ENCODE results near the gene MRE11.

MRE11 gene

DNA sequence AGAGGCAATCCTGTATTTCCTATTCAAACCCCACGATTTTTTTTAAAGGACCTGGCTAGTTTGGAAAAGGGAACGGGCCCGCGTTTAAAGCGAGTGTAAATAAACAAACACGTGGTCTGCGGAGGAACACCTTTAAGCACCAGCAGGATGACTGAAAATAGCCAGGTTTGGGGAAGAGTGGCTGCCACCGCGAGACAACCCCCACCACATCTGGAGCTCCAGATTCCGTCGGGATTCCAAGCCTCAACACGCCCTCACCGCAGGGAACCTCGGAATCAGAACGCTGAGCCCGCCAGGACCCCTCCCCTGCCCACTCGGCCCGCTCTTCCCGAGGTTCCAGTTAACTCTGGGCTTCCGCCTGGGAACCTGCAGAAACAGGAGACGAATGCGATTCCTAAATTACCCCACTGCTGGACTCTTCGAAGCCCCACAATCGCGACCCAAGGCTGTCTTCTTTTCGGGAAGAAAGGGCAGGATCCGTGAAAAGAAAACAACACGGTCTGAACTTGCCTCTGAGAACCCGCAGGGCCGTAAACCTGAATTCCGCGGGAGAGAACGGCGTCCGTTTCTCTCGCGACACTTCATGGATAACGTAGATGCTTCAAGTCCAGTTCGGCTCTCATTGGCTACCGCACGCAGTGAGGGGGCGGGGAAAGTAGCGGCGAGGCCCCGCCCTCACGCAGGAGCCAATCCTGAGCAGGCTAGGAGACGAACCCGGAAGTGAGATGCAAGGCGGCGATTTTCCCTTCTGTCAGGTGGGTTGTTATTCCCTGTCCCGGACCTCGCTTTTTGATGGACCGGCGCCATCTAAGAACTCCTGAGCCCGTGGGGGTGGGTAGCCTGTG is at the start of gene MRE11, which contains the start of gene ANKRD49:
TSS of gene MRE11 (minus strand) at position 564 of the 845 bp plus-strand sequence. CDS start 1,043 bp downstream, outside the sequence.
TSS of gene ANKRD49 (plus strand) at position 704 of the 845 bp plus-strand sequence. CDS start 2,710 bp downstream, outside the sequence.
- no peaks in the 10 kb centered on the region for H3K27me3 ChIP-seq (ENCODE audit: control insufficient read depth, low read length)
- no peaks in the 10 kb centered on the region for H3K9me2 ChIP-seq (replicated peaks; ENCODE audit: control insufficient read depth, low read length)
- peak within 1 kb of the TSS; percentile 78 for H3K4me2 ChIP-seq (ENCODE audit: low read length)
- peaks cover 22% of the 10 kb centered on the region for H3K4me1 ChIP-seq (ENCODE audit: control insufficient read depth, low read length)
- peaks cover 61% of the 10 kb centered on the region for H3K36me3 ChIP-seq (ENCODE audit: control insufficient read depth, low read length)
- peak within 1 kb of the TSS; percentile 53 for H3K27ac ChIP-seq (ENCODE audit: low read depth, low read length)
- peak within 1 kb of the TSS; percentile 89 for H3K4me3 ChIP-seq (ENCODE audit: low read length)
- no peaks in the 10 kb centered on the region for H3F3A ChIP-seq (ENCODE audit: control insufficient read depth, insufficient read depth)
- no peaks in the 10 kb centered on the region for H3K9me3 ChIP-seq (ENCODE audit: control insufficient read depth, insufficient read depth, low read length)
- H3K79me2 ChIP-seq (ENCODE audit: control insufficient read depth, low read length): peaks cover 70% of the 10 kb centered on the region
- H4K20me1 ChIP-seq (ENCODE audit: control insufficient read depth, insufficient read depth, low read depth, low read length): no peaks in the 10 kb centered on the region
- TF ChIP-seq EZH2phosphoT487 (IDR thresholded peaks at IDR 0.05; ENCODE audit: borderline replicate concordance, low read length) (no peak), CTCF (IDR thresholded peaks at IDR 0.05; ENCODE audit: low read depth, low read length, poor library complexity, severe bottlenecking) (no peak)

DNA sequence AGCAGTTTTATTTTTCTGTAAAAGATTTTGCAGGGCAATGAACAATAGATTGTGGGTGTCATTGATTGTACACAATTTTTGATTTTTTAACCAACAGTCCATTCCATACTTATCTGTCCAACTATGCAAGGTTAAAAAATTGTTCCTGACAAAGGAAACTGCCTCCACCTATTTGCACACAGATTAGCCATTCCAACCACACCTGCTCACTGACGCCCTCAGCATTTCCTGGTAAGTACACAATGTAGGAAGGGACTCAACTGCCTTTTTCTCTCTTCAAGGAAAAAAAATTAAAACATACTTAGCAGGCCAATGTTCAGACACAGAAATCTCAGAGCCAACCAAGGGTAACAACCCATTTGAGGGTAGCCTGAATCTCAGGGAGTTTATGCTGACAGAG is 45.8 kb upstream of the MRE11 start:
- Histone ChIP-seq H3K79me2 (ENCODE audit: control insufficient read depth, low read length) (no peaks in the 10 kb centered on the region), H3K4me1 (ENCODE audit: control insufficient read depth, low read length) (peaks cover 12% of the 10 kb centered on the region), H3K9me3 (ENCODE audit: control insufficient read depth, insufficient read depth, low read length) (no peaks in the 10 kb centered on the region), H3K36me3 (ENCODE audit: control insufficient read depth, low read length) (no peaks in the 10 kb centered on the region), H3K4me2 (ENCODE audit: low read length) (no peak overlapping the region), H3K27me3 (ENCODE audit: control insufficient read depth, low read length) (0 out of 2 replicates have a peak, but pooled peaks cover 2% of the 10 kb centered on the region), H3F3A (ENCODE audit: control insufficient read depth, insufficient read depth) (no peaks in the 10 kb centered on the region), H3K27ac (ENCODE audit: low read depth, low read length) (no peak overlapping the region), H4K20me1 (ENCODE audit: control insufficient read depth, insufficient read depth, low read depth, low read length) (no peaks in the 10 kb centered on the region), H3K4me3 (ENCODE audit: low read length) (no peak overlapping the region), H3K9me2 (replicated peaks; ENCODE audit: control insufficient read depth, low read length) (no peaks in the 10 kb centered on the region)
- TF ChIP-seq CTCF (IDR thresholded peaks at IDR 0.05; ENCODE audit: low read depth, low read length, poor library complexity, severe bottlenecking) (no peak), EZH2phosphoT487 (IDR thresholded peaks at IDR 0.05; ENCODE audit: borderline replicate concordance, low read length) (no peak)

- Histone ChIP-seq H3K9me2 (replicated peaks; ENCODE audit: control insufficient read depth, low read length) (no peaks in the 10 kb centered on the region), H4K20me1 (ENCODE audit: control insufficient read depth, insufficient read depth, low read depth, low read length) (no peaks in the 10 kb centered on the region), H3K79me2 (ENCODE audit: control insufficient read depth, low read length) (no peaks in the 10 kb centered on the region), H3K4me2 (ENCODE audit: low read length) (no peak overlapping the region), H3F3A (ENCODE audit: control insufficient read depth, insufficient read depth) (no peaks in the 10 kb centered on the region), H3K36me3 (ENCODE audit: control insufficient read depth, low read length) (no peaks in the 10 kb centered on the region), H3K27me3 (ENCODE audit: control insufficient read depth, low read length) (peaks cover 5% of the 10 kb centered on the region; the same call in 1 of the 2 replicates), H3K4me3 (ENCODE audit: low read length) (no peak overlapping the region), H3K9me3 (ENCODE audit: control insufficient read depth, insufficient read depth, low read length) (no peaks in the 10 kb centered on the region), H3K27ac (ENCODE audit: low read depth, low read length) (no peak overlapping the region), H3K4me1 (ENCODE audit: control insufficient read depth, low read length) (no peaks in the 10 kb centered on the region)
- no peak for TF ChIP-seq CTCF (IDR thresholded peaks at IDR 0.05; ENCODE audit: low read depth, low read length, poor library complexity, severe bottlenecking)
- TF ChIP-seq EZH2phosphoT487 (IDR thresholded peaks at IDR 0.05; ENCODE audit: borderline replicate concordance, low read length): no peak
These were observed 43.5 kb upstream of the MRE11 start for GRCh38 chr11:94537031-94537600.
